Measurements from ENCODE around the gene MAD1L1.

- TF ChIP-seq EZH2 (IDR thresholded peaks at IDR 0.05; ENCODE audit: borderline replicate concordance, low read depth, low read length, poor library complexity, severe bottlenecking): no peak
- TF ChIP-seq CTCF (conservative IDR thresholded peaks at IDR 0.05; ENCODE audit: low read depth, low read length): no peak
Observed at GRCh38 chr7:1868516-1869165, 364.1 kb downstream of the MAD1L1 start.
